Neural cell (in vitro differentiated cells): ENCODE measurements around the gene DMTF1. TPM values are rescaled to one million over a fixed set of nuclear protein-coding genes. Genes with fewer than 3 reads are reported as not detected.
A peak's percentile ranks its signal among the peaks of the same experiment; 100 is the strongest.

Experiments
- H2AFZ ChIP-seq: fragments of 200-600, 300-800 bp; sonication (generic), shearing (Covaris generic); 2 replicates; pipeline ENCODE4 v1.6.0; 2014; ENCODE audit warnings: low read depth, mild to moderate bottlenecking, antibody characterized with exemption, low read length, moderate library complexity
- H3F3A ChIP-seq: fragments of 200-600 bp; shearing (Covaris generic); 2 replicates; pipeline ENCODE4 v1.6.1; 2016; ENCODE audit warnings: mild to moderate bottlenecking, moderate library complexity, mixed read lengths, antibody characterized with exemption, low read length; ENCODE audit not compliant: insufficient read depth, poor library complexity, severe bottlenecking
- H3K27ac ChIP-seq: fragments of 200-600, 300-800 bp; sonication (generic), shearing (Covaris generic); 2 replicates; pipeline ENCODE4 v1.5.1; 2014; ENCODE audit warnings: mild to moderate bottlenecking, low read length, moderate library complexity
- H3K27me3 ChIP-seq: fragments of 300-800, 200-600 bp; sonication (generic), shearing (Covaris generic); 2 replicates; pipeline ENCODE4 v1.6.0; 2014; ENCODE audit warnings: mild to moderate bottlenecking, low read depth, low read length, moderate library complexity; ENCODE audit not compliant: insufficient read depth
- H3K36me3 ChIP-seq: fragments of 300-800, 200-600 bp; sonication (generic), shearing (Covaris generic); 2 replicates; pipeline ENCODE4 v1.5.1; 2014; ENCODE audit warnings: mild to moderate bottlenecking, antibody characterized with exemption, low read length, moderate library complexity; ENCODE audit not compliant: insufficient read depth
- H3K4me2 ChIP-seq: fragments of 300-800, 200-600 bp; sonication (generic), shearing (Covaris generic); 2 replicates; pipeline ENCODE4 v1.6.0; 2014; ENCODE audit warnings: mild to moderate bottlenecking, low read length
- H3K4me3 ChIP-seq: fragments of 300-800, 200-600 bp; sonication (generic), shearing (Covaris generic); 2 replicates; pipeline ENCODE4 v1.5.1; 2014; ENCODE audit warnings: mild to moderate bottlenecking, low read length, moderate library complexity
- H3K79me2 ChIP-seq: fragments of 200-600 bp; shearing (Covaris generic); replicated peaks from 2 replicates; pipeline ENCODE4 v1.6.0; 2014; ENCODE audit warnings: mild to moderate bottlenecking, low read length, moderate library complexity; ENCODE audit not compliant: insufficient read depth
- H3K9ac ChIP-seq: fragments of 300-800, 200-600 bp; sonication (generic), shearing (Covaris generic); 2 replicates; pipeline ENCODE4 v1.6.1; 2016; ENCODE audit warnings: mild to moderate bottlenecking, low read length, mixed read lengths
- H3K9me2 ChIP-seq: fragments of 200-600 bp; shearing (Covaris generic); 2 replicates; pipeline ENCODE4 v1.6.1; 2016; ENCODE audit warnings: mild to moderate bottlenecking, low read length, mixed read lengths; ENCODE audit not compliant: insufficient read depth
- H3K9me3 ChIP-seq: fragments of 200-600, 300-800 bp; sonication (generic), shearing (Covaris generic); 2 replicates; pipeline ENCODE4 v1.6.1; 2016; ENCODE audit warnings: mild to moderate bottlenecking, mixed run types, low read length, moderate library complexity, mixed read lengths
- H4K20me1 ChIP-seq: fragments of 200-600 bp; shearing (Covaris generic); 2 replicates; pipeline ENCODE4 v1.6.1; 2016; ENCODE audit warnings: mild to moderate bottlenecking, mixed run types; ENCODE audit not compliant: insufficient read depth
- EP300 ChIP-seq: fragments of 450-650 bp; conservative IDR thresholded peaks from 2 replicates; pipeline ENCODE4 v1.6.1; 2014; ENCODE audit warnings: antibody characterized with exemption, mild to moderate bottlenecking, moderate library complexity; ENCODE audit not compliant: poor library complexity, severe bottlenecking
- EZH2 ChIP-seq: fragments of 200-600, 300-800 bp; shearing (Covaris generic), sonication (generic); IDR thresholded peaks from 2 replicates; pipeline ENCODE4 v1.6.1; 2014; ENCODE audit warnings: antibody characterized with exemption, low read length, borderline replicate concordance, mild to moderate bottlenecking; ENCODE audit not compliant: insufficient read depth, poor library complexity, severe bottlenecking
- MXI1 ChIP-seq: fragments of 450-650 bp; conservative IDR thresholded peaks from 2 replicates; pipeline ENCODE4 v1.6.1; 2014; ENCODE audit warnings: antibody characterized with exemption, mild to moderate bottlenecking; ENCODE audit not compliant: poor library complexity, severe bottlenecking
- POLR2AphosphoS5 ChIP-seq: IDR thresholded peaks from 2 replicates; pipeline ENCODE4 v1.6.1; 2012
- RAD21 ChIP-seq: fragments of 450-650 bp; conservative IDR thresholded peaks from 2 replicates; pipeline ENCODE4 v1.6.1; 2014; ENCODE audit warnings: antibody characterized with exemption, mild to moderate bottlenecking, moderate library complexity
- SMC3 ChIP-seq: fragments of 450-650 bp; conservative IDR thresholded peaks from 2 replicates; pipeline ENCODE4 v1.6.1; 2014; ENCODE audit warnings: antibody characterized with exemption, mild to moderate bottlenecking, moderate library complexity; ENCODE audit not compliant: poor library complexity
- TAF1 ChIP-seq: IDR thresholded peaks from 2 replicates; pipeline ENCODE4 v1.6.1; 2012; ENCODE audit warnings: low read depth
- polyA plus RNA-seq: library from polyadenylated mRNA; depleted of rRNA; stranded (reverse); fragments of >200 nt; gene quantifications from 2 replicates; pipeline ENCODE4 v1.2.3, GENCODE V29; 2014
- TF ChIP-seq, protein P1 (sequence below): IDR thresholded peaks from 2 replicates; pipeline ENCODE4 v1.6.1; 2012; ENCODE audit warnings: borderline replicate concordance
- TF ChIP-seq, protein P2 (sequence below): fragments of 450-650 bp; IDR thresholded peaks from 2 replicates; pipeline ENCODE4 v1.5.1; 2014; ENCODE audit warnings: antibody characterized with exemption, mild to moderate bottlenecking, moderate library complexity; ENCODE audit not compliant: poor library complexity, severe bottlenecking

Gene DMTF1
- polyA plus RNA-seq, 1 donor from 2014 or later = 314 TPM

DNA sequence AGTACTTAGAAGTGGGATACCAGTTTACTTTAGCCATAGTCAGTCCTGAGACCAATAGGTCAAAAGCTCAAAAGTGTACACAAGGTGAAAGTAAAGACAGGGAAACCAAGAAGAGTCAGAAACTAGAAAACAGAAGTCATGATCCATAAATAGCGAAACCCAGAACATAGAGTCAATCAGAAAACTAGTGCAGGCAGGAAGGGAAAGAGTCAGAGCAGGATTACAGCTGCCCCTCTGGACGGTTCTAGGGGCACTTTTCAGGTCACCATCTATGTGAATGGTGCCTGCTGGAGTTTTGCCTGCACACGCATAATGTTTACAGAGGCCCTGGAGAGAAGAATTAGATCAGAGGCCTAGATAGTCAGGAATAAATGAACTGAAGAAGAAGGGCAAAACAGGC lies 22.4 kb upstream of the DMTF1 start:
- peak overlapping the region; percentile 57 for H3K4me3 ChIP-seq
- no peaks in the 10 kb centered on the region for H4K20me1 ChIP-seq
- no peaks in the 10 kb centered on the region for H3K79me2 ChIP-seq
- H3K4me2 ChIP-seq = peak overlapping the region; percentile 30
- no peak overlapping the region for H2AFZ ChIP-seq
- H3K27ac ChIP-seq = peak overlapping the region; percentile 80
- no peaks in the 10 kb centered on the region for H3K9me2 ChIP-seq
- H3K9me3 ChIP-seq = no peaks in the 10 kb centered on the region
- TF ChIP-seq TAF1 (no peak), EP300 (no peak), POLR2AphosphoS5 (no peak), RAD21 (no peak), EZH2 (no peak), MXI1 (no peak), SMC3 (no peak)
- TF ChIP-seq, protein P1, sequence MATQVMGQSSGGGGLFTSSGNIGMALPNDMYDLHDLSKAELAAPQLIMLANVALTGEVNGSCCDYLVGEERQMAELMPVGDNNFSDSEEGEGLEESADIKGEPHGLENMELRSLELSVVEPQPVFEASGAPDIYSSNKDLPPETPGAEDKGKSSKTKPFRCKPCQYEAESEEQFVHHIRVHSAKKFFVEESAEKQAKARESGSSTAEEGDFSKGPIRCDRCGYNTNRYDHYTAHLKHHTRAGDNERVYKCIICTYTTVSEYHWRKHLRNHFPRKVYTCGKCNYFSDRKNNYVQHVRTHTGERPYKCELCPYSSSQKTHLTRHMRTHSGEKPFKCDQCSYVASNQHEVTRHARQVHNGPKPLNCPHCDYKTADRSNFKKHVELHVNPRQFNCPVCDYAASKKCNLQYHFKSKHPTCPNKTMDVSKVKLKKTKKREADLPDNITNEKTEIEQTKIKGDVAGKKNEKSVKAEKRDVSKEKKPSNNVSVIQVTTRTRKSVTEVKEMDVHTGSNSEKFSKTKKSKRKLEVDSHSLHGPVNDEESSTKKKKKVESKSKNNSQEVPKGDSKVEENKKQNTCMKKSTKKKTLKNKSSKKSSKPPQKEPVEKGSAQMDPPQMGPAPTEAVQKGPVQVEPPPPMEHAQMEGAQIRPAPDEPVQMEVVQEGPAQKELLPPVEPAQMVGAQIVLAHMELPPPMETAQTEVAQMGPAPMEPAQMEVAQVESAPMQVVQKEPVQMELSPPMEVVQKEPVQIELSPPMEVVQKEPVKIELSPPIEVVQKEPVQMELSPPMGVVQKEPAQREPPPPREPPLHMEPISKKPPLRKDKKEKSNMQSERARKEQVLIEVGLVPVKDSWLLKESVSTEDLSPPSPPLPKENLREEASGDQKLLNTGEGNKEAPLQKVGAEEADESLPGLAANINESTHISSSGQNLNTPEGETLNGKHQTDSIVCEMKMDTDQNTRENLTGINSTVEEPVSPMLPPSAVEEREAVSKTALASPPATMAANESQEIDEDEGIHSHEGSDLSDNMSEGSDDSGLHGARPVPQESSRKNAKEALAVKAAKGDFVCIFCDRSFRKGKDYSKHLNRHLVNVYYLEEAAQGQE = no peak
- TF ChIP-seq, protein P2, sequence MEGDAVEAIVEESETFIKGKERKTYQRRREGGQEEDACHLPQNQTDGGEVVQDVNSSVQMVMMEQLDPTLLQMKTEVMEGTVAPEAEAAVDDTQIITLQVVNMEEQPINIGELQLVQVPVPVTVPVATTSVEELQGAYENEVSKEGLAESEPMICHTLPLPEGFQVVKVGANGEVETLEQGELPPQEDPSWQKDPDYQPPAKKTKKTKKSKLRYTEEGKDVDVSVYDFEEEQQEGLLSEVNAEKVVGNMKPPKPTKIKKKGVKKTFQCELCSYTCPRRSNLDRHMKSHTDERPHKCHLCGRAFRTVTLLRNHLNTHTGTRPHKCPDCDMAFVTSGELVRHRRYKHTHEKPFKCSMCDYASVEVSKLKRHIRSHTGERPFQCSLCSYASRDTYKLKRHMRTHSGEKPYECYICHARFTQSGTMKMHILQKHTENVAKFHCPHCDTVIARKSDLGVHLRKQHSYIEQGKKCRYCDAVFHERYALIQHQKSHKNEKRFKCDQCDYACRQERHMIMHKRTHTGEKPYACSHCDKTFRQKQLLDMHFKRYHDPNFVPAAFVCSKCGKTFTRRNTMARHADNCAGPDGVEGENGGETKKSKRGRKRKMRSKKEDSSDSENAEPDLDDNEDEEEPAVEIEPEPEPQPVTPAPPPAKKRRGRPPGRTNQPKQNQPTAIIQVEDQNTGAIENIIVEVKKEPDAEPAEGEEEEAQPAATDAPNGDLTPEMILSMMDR = no peak
- peak overlapping the region; percentile 49 for H3K9ac ChIP-seq
- H3K27me3 ChIP-seq = no peaks in the 10 kb centered on the region
- peaks cover 4% of the 10 kb centered on the region for H3F3A ChIP-seq
- H3K36me3 ChIP-seq = no peaks in the 10 kb centered on the region

GRCh38 chr7:87131771-87132170 lies 20.5 kb upstream of the DMTF1 start:
- Histone ChIP-seq H2AFZ (no peak overlapping the region), H3K4me2 (no peak overlapping the region), H3K27ac (no peak overlapping the region), H3K36me3 (no peaks in the 10 kb centered on the region), H3K9me3 (no peaks in the 10 kb centered on the region), H3K27me3 (no peaks in the 10 kb centered on the region), H3K79me2 (no peaks in the 10 kb centered on the region), H3F3A (peaks cover 4% of the 10 kb centered on the region), H3K9me2 (no peaks in the 10 kb centered on the region), H3K4me3 (no peak overlapping the region), H3K9ac (no peak overlapping the region), H4K20me1 (no peaks in the 10 kb centered on the region)
- no peak for TF ChIP-seq MXI1
- no peak for TF ChIP-seq EZH2
- no peak for TF ChIP-seq TAF1
- no peak for TF ChIP-seq SMC3
- TF ChIP-seq EP300 = no peak
- TF ChIP-seq, protein P1 = no peak
- TF ChIP-seq POLR2AphosphoS5 = no peak
- TF ChIP-seq RAD21 = no peak
- TF ChIP-seq, protein P2 = no peak
